ENCODE results near the gene SLX4IP.

The SLX4IP gene

DNA sequence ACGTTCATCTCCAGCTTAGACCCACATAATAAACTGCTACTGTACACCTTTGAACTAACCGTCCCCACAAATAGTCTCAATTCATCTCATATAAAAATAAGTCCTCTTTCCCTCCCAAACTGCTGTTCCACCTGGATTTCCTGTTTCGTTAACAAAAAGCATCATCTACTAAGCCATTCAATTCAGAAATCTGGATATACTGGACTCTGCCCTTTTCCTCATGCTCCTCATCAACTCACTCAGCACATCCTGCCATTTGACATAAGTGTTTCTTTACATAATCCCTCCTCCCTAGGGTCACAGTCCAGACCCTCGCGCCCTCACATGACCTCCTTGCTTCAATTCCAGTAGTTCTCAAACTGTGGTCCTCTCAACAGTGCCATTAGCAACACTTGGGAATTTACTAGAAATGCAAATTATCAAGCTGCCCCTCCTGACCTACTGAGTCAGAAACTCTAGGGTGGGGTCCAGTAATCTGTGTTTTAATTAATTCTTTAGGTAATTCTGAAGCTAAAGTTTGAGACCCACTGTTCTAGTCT, 5.6 kb upstream of the SLX4IP start:
- no peak for FAIRE-seq

DNA sequence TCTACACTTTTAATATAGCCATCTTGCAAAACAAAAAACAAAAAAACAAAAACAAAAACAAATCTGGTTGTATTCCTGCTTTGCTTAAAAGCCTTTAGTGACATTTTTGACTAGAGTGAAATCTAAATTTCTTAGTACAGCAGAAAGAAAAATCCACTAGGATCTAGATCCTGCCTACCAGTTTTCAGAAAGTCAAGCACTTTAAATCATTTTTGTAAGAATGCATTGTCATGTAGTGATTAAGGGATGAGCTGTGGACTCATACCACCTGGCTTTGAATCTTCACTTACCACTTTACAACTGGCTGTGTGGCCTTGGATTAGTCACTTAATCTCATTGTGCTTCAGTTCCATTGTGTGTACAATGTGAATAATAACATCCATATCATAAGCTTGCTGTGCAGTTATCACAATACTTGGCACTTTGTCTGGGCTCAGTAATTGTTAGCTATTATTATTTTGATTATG, 5.1 kb upstream of the SLX4IP start:
- FAIRE-seq = no peak

DNA sequence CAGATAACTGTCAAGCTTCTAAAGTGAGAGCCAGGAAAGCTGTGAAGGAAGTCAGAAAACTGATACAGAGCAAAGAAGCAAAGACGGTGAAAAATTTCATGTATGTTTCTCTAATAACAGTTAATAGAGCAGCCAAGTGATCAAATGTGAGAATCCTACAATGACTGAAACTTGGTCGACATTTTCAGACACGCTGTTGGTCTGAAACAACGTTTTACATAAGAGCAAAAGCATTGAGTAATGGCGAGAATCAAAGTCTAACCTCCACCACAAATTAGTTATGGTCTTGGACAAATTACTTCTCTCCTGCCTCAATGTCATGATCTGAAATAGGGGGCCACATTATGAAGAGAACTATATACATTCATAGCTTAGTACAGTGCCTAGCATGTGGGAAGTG, 4.4 kb upstream of the SLX4IP start:
- no peak for FAIRE-seq

DNA sequence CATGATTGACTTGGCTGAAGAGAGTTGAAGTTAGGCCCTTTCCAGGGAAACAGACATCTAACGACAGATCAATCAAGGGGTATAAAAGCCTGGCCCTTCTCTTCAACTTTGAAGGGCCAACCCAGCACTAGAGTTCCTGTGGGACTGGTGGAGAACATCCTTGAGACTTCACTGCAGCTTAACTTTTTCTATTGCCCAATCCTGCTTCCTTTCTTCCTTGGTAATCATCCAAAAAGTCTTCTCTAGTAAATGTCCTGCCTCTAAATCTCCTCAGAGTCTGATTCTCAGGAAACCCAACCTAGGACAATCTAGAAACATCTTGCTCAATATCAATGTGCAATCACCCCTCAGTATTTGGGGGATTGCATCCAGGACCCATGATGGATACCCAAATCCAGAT, 3.0 kb upstream of the SLX4IP start:
- no peak for FAIRE-seq

DNA sequence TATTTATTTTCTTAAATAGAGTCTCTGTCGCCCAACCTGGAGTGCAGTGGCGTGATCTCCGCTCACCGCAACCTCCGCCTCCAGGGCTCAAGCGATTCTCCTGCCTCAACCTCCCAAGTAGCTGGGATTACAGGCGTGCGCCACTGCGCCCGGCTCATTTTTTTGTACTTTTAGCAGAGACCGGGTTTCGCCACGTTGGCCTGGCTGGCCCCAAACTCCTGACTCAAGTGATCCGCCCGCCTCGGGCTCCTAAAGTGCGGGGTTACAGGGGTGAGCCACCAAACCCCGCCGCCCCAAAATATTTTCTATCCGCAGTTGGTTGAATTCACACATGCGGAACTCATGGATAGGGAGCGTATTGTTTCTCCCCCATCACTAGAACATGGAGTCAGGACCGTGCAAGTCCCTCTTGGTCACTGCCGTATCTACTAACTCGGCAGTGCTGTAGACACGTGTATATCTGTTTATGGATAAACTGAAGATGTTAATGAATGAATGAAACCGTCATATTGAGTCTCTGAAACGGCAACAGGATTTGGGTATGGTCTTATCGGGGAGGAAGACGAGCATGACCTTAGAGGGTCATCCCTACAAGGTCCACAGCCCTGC, 2.0 kb upstream of the SLX4IP start:
- FAIRE-seq = no peak

DNA sequence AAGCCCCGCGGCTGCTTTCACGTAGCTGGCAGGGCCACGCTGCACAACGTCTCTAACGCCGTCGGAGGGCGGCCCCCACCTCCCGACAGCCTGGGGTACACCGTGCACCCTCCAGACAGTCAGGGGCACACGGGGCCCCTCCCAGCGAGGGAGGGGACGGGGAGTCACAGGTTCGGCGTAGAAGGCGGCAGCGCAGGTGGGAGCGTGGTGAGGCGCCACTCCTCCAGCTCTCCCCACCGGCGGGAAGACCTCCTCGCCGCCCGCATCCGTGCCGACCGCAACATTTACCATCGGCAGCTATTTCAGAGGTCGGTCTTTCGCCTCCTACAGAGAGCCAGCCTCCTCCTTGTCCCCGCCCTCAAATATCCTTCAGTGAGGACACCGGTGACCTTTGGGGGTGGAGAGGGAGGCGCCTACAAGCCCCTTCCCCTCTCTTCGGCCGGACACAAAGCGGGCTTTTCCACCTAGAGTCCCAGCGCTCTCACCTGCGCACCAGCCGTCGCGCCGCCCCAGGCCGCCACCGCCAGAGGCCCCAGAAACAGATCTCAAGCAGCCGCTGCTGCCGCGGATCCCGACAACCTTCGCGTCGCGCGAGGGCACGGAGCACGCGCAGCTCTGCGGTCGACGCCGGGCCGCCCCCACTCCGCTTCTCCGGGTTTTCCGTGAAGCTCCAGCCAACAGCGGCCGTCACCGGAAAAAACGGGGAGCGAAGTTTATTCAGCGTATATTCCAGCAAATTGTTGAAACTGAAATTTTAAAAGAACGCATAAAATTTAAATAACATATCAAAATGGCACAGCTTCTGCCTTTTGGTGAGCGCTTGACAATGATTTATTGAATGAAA, 1.3 kb upstream of the SLX4IP start, which contains the start of gene MKKS:
Gene MKKS, minus strand, starts transcription at position 600 of the 844 bp plus-strand sequence. CDS start 20,708 bp downstream, outside the sequence.
- no peak for FAIRE-seq

DNA sequence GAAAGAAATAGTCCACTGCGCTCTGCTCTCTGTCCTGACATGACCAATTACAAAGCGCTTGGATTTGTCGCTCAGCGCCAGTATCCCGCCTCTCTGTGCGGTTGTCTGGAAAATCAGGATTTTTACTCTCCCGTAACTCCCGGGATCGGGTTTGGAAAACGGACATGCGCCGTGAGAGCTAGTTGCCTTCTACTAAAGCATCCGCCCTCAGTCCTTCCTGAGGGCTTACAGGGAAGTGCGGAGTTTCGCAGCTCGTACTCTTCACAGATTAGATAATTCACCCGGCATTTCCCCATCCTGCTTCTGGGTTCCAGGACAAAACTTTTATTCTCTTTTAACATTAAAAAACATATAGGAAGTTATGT, 656 bp upstream of the SLX4IP start:
- FAIRE-seq = peak; percentile 93

DNA sequence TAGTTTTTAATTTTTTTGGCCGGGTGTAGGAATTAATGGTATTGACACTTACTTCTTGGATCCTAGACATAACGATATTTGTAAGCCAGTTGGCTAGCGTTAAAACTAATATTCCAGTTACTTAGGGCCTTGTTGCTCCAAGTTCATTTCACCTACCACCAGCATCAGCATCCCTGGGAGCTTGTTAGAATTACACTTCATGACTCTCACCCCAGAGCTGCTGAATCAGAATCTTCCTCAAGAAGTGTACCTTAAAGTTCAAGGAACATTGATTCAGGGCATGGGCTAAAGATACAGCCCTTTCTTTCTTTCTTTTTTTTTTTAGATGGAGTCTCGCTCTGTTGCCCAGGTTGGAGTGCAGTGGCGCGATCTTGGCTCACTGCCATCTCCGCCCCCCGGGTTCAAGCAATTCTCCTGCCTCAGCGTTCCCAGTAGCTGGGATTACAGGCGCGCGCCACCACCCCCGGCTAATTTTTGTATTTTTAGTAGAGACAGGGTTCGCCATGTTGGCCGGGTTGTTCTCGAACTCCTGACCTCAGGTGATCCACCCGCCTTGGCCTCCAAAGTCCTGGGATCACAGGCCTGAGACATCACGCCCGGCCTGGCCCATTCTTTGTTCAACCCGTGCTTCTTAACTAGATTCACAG, 1.1 kb downstream of the SLX4IP start:
- no peak for FAIRE-seq

DNA sequence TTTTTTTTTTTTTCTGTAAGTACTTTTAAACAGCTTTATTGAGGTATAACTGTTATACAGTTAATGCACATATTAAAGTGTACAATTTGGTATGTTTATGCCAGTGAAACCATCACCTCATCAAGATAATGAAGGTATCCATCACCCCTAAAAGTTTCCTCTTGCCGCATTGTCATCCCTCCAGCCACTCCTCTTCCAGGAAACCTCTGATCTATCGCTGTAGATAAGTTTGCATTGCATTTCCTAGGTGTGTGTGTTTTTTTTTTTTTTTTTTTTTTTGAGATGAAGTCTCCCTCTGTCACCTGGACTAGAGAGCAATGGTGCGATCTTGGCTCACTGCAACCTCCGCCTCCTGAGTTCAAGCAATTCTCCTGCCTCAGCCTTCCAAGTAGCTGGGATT, 3.1 kb downstream of the SLX4IP start:
- no peak for FAIRE-seq

DNA sequence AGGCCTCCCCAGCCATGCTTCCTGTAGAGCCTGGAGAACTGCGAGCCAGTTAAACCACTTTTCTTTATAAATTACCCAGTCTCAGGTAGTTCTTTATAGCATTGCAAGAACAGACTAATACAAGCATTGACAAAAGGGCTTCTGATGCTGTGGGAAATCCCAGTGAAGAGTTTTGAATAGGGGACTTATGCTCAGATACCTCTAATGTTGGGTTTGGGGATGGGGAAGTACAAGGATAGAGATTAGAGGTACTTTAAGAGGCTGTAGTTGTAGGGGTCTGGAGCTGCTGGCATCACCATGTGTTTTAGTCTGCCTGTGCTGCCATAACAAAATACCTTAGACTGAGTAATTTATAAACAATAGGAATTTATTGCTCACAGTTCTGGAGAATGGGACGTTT, 8.8 kb downstream of the SLX4IP start:
- FAIRE-seq = no peak

DNA sequence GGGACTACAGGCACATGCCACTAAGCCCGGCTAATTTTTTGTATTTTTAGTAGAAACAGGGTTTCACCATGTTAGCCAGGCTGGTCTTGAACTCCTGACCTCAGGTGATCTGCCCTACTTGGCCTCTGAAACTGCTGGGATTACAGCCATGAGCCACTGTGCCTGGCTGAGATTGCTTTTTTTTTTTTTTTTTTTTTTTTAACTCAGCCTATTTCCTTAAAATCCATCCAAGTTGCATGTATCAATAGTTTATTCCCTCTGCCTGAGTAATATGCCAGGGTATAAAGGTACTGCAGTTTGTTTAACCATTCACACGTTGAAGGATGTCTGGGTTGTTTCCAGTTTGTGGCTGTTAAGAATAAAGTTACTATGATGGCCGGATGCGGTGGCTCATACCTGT, 10.7 kb downstream of the SLX4IP start:
- FAIRE-seq = no peak

DNA sequence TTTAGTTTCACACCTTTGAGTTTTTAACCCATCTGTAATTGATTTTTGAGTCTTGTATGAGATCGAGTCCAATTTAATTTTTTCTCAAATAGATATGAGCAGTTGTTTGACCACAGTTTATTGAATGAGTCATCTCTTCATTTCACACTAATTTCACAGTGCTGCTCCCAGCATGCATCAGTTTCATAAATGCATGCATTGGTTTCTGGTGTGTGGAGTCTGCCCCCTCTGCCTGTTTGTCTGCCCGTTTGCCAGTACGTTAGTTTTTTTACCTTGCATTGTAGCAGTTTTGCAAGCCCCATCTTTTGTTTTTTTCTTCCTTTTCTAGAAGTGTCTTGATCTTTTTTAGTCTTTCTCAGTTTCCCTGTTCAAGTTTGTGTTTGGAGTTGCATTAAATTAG, 11.9 kb downstream of the SLX4IP start:
- no peak for FAIRE-seq

DNA sequence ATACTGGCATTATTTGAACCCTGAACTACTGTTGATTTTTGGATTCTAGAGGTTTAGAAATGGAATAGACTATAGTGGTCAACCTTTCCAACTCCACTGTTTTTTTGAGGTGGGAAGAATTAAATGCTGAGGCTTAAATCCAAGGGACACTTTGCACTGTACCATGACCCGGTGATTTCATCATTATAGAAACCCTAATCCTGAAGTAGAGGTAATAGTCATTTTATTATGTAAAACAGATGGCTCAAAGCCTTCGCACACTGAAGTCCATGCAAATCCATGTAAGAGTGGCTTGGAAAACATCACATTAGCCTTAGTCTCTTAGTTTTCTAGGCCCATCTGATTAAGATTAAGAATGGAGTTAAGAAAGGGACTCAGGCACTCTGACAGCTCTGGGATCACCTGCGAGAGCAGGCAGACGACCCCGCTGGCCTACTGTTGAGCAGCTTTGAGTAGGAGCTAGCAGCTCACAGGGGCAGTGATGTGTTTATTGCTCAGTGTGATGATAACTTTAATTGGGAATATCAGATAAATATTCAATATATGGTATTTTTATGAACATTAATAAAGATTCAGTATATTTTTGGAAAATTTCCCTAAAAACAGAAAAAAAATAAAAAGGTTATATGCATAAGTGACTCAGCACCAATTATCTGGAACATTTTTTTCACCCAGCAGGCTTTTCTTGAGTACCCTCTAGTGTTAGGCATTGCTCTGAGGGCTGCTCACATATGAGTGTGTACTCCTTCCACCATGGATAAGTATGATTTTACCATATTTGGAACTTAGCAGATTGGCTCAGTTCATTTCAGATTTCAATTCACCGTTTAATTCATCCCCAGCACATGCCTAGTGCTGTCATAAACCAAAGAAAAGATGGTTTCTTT, 13.4 kb downstream of the SLX4IP start:
- no peak for FAIRE-seq

DNA sequence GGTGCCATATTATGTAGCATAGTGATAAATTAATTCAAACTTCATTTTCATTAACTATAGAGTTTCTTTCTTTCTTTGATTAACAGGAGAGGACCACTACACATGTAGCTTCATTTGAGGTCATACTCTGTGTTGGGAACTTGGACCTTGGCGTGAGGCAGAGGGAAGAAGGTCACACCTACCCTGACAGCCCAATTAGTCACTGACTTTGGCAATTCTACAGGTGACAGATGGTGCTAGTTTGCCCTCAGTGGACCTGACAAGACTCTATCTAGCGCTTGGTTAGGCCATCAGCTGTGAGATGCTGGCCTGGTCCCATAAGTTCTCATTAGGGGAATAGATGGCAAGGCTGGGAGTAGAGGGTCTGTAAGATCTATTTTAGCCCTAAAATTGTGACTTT, 14.2 kb downstream of the SLX4IP start:
- no peak for FAIRE-seq

DNA sequence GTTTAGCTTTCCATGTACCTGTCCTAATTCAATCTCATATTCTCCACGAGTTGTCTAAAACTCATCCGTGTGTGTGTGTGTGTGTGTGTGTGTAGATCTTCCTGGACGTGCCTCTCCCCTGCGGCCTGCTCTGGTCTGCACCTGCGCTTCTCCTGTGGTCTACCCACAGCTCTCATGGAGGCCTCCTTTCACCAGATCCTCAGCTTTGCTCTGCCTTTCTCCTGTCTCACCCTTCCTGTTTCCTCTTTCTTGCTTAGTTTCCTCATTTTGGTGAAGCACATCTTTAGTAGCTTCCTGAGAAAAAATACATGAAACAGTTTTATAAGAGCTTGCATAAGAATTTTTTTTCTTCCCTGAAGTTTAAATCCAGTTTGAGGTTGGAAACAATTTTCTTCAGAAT, 18.1 kb downstream of the SLX4IP start:
- no peak for FAIRE-seq

DNA sequence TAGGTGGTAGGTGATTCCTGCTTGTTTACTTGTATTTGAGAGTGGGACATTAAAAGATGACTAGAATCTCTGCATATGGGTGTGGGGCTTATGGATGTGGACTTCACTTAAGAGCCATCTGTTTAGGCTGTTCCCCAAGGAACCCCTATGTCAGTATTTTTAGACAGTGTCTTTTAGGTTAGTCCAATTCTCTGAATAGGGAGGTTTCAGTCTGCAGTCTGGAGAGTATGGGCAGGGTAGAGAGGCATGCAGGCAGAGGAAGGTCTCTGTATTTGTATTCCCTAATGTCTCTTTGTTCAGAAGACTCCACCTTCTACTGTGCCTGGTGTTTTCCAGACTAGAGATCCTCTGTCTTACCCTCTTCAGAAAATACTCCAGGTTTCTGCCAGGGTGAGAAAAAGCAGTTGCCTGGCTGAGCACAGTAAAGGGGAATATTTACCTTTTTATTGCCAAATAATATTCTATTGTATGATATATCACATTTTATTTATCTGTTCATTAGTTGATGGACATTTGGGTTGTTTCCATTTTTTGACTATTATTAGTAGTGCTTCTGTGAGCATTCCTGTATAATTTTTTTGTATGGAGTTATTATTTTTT, 19.1 kb downstream of the SLX4IP start:
- FAIRE-seq = no peak

DNA sequence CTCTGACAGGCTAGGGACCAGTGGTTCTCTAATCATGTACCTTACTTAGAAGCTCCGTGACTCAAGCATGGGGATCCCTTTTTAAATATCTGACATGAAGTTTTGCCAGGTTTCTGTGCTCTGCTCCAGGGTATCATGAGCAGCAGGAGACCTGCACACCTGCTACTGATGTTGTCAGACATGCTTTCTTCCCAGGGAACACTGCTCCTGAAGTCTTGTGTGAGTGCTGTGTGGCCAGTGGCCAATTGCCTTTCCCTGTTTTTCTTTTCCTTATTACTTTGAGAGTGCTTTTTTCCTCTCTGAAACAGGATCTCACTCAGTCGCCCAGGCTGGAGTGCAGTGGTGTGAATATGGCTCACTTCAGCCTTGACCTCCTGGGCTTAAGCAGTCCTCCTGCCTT, 26.4 kb downstream of the SLX4IP start:
- FAIRE-seq = no peak

DNA sequence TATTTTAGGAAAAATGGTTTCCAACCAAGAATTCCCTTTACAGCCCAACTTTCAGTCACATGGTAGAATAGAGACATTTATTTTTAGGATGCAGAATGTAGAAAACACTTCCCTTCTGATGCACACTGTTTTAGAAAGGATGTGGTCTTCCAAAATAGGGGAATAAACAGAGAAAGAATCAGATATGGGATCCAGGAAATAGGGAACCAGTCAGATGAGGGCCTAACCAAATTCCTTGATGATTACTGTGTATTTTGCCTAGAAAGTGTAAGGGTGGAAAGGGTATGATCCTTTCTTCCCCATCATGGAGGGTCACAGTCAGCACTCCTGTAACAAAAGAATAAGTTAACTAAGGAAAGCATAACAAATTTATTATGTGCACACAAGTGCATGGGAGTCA, 27.4 kb downstream of the SLX4IP start:
- no peak for FAIRE-seq

DNA sequence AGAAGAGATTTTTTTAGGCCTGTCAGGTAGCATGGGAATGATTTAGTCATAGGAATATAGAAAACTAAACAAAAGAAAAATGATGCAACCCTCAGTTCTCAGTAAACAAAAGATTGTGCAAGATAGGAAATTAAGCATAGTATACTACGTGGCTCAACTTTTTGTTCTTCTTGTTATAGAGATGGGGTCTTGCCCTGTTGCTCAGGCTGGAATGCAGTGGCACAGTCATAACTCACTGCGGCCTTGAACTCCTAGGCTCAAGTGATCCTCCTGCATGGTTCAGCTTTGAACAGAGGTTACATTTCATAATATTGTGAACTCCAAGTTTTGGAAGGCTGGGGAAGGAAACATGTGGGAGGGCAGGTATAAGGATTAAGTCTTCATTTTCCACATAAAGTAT, 28.5 kb downstream of the SLX4IP start:
- FAIRE-seq = no peak

DNA sequence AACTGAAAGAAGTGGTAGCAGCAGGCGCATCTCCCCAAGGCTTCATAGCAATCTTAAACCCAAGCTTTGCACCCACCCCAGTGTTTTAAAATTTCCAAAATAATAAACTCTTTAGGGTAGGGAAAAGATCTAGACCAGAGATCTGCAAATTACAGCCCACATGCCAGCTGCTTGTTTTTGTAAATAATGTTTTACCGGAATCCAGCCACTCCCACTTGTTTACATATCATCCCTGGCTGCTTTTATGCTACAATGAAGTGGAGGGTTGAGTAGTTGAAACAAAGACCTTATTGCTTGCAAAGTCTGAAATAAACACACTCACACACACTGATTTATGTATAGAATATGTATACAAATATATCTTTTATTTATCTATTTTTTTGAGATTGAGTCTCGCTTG, 30.0 kb downstream of the SLX4IP start:
- FAIRE-seq = no peak

DNA sequence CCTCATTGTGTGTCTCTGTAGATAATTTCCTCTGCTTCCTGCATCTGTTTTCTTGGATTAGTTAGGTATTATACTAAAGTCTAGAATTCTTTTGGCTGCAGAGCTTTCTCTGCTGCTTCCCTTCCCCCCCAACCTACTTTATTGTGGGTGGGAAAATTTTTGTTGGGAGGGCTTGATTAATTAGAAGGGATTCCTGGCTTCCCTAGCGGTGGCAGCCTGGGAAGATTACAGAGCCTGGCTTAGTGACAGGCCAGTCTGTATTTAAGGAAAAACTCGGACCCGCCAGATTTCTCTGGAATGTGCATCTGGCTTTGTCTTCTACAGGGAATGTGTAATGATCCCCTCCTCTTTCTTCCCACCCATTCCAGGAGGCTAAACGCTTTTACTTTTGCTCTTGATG, 31.2 kb downstream of the SLX4IP start:
- FAIRE-seq = no peak

DNA sequence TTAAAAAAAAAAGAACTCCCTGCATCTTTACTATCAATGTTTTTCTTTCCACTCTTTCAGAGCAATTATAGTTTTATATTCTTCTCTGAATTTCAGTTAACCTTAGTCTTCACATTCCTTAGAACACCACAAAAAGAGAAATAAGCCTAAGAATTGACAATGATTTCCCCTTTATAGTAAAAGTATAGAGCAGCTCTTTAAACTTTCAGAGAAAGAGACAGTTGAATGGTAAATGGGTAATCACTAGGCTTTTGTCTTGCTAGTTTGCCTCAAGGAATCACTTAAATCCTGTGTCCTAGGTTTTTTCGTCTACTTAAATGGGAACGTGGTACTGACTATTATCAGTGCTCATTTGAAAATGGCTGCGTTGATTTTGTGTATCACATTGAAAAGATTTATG, 31.8 kb downstream of the SLX4IP start:
- no peak for FAIRE-seq

All from G401.6 (cell line).